Activated naive CD4-positive, alpha-beta T cell treated with Interleukin-2 at 50 U/mL for 16 hours (primary cell): ENCODE results near the gene APOA4.

Source experiments
- DNase-seq: peaks from one replicate; pipeline ENCODE4 v3.0.0-alpha.2; 2020

The APOA4 gene

DNA sequence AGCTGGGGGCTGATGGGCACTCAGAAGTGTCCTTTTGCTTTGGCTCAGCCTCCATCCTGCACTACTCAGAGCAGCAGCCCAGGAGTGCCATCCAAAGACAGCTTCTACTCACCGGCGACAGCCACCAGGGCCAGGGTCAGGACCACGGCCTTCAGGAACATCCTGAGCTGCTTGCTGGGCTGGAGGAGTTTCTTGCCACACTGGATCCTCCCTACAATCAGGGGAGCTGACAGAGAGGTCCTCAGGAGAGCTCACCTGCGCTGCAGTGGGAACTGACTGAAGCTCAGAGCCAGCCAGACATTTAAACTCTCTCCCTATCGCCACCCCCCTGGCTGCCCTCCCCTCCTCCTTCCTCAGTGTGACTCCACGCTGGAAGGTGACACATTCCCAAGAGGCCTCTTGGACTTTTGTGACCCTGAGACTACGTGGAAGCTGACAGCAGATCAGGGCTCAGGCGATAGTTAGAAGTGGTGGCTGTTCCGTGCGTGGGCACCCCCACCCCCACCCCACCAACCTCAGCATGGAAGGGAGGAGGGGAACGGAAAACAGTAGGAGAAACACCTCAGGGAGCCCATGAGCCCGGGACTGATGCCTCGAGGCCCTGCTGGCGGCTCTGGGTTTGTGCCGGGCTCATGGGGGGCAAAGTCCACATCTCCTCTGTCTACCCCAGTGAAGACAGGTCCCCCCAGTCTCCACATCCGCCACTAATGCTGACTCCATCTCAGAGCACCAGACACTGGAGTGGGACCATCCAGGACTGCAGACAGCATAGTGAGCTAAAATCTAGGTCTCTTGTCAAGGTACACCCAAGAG lies at the start of gene APOA4:
APOA4 (minus strand) TSS at position 274 of the 813 bp plus-strand sequence; CDS start at position 161, 113 bp downstream.
- no peak for DNase-seq

DNA sequence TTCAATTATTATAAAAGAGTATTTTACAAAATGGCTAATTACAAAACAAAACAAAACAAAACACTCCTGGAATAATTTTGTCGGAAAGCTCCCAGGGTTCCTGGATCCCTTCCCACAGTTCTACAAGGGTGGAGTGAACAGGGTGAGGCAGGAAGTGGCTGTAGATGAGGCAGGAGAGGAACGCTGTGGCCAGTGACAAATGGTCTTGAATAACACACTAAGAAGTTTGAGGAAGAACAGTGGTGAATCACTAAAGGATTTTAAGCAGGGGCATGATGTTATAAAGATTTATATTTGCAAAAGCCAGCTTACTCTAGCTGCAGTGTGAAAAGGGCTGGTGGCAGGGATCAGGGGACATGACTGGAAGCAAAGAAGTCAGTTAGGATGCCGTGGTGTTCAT lies 48.1 kb upstream of the APOA4 start:
- DNase-seq: no peak

DNA sequence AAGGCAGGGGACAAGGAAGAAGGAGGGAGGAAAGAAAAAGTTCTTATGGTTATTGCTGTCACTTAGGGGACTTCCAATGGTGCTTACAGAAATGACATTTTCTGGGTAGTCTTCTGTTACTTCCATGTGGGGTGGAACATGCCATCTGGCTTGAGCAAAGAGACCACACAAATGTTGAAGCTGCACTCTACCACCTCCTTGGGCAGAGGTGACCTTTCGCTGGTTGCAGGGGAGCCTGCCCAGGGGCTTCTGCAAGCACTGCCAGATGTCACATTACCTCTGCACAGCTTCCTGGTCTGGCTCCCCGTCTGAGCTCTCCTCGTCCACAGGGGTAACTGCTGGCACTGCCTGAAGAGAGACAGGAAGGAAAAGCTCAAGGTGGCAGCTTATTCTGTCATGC lies 47.0 kb upstream of the APOA4 start:
- DNase-seq: no peak

DNA sequence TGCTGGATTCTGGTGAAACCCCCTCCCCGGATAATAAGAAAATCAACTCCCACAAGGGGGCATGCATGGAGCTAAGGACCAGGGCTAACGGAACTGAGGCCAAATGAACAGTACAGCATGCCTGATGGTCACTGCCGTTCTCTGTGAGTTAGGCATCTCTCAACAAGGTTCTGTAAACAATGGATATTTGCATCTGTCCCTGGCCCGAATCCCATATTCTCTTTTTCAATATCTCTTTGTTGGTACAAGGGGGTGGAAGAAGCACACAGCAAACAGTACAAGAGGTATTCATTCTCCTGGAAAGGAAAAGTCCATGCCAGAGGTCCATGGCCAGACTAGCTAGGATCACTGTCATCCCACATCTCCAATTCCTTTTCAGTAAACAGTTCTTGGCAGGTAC lies 46.5 kb upstream of the APOA4 start:
- no peak for DNase-seq

DNA sequence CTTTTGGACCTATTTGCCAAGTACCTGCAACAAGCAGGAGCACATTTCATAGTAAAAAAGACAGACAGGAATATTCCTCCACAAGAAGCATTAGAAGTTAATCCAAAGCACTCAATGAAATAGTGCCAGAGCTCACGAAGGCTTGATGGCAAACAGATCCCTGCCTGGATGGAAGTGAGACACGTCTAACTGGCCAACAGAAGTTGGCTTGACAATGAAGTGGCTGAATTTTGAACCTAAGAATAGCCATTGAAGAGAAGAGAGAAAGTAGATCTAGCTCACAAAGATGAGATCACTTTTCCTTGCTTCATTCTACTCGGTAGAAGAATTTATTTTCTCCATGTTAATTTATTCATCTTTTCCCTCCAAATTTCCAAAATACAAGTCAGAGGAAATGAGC lies 45.0 kb upstream of the APOA4 start:
- DNase-seq: no peak

DNA sequence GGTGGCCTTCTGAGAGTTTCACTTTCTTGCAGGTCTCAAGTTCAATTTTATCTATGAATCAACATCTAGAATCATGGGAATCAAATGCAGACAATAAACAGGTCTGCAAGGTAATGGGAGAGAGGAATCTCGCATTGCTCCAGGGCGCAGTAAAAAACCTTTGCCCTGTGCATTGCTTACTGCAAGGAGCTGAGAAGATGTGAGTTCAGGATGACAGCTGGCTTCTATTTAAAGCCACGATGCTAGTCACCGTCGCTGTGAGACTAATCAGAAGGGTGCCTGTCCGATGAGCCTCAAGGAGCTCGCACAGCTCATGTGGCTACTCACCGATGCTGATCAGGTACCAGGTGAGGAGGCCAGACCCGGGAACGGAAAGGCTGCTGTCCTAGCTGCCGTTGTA lies 44.5 kb upstream of the APOA4 start:
- DNase-seq: no peak

DNA sequence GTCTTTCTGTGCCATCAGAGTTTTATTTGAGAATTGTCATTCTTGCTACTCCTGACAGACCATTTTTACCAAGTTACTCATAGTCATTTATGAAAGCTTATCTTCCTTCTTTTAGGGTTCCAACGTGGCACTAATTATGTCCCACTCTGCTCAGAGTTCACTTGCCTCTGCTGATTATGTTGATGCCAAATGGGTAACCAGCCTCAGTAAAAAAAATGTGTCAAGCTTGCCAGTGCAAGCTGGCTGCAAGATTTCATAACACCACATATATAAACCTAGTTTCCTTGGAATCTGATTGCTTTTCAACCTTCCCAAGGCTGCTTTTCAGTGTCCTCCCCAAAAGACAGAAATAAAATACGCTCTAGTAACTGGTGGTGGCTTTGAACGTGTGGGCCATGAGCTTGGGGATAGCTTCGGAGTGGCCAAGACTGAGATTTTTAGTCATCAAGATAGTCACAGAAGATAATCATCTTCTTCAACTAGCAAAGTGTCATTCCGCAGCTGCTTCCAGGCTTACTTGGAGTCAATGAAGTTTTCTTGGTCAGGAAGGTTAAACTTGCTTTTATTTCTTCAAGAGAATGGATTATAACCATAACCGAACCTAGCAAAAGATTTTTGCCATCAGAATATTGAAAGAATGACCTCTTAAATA lies 43.8 kb upstream of the APOA4 start:
- DNase-seq: no peak

DNA sequence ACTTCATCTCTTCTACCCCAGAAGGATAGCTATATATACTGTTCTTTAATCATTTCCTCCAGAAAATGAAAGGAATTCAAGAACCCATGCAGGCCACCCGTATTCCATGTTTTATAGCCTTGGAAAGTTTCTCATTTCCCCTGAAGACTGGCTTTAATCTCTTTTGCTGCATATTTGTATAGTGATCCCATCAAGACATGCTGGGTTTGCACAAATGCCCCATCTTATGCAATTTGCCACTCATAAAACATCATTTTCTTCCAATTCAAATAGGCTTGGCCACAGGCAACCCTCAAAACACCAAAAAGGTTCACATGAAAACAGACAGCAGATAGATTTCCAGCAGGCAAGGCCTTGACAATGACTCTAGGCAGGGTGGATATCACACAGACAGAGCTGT lies 42.6 kb upstream of the APOA4 start:
- DNase-seq: no peak

DNA sequence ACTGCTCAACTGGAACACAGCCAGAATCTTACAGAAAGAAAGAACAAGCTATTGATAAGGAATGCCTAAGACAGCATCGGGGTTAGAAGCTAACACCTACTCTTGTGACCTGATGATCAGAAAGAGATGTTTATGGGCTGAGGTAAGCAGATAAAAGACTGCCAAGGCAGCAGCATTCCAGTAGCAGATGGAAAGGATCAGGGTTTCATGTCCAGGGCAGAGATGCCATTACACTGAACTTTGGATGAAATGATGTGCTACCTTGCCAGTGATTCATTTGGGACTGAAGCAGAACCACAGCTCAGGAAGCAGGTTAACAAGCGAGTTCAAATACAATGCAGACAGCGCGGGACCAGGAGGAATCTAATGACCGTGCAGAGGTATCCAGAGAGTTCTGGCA lies 41.4 kb upstream of the APOA4 start:
- no peak for DNase-seq

DNA sequence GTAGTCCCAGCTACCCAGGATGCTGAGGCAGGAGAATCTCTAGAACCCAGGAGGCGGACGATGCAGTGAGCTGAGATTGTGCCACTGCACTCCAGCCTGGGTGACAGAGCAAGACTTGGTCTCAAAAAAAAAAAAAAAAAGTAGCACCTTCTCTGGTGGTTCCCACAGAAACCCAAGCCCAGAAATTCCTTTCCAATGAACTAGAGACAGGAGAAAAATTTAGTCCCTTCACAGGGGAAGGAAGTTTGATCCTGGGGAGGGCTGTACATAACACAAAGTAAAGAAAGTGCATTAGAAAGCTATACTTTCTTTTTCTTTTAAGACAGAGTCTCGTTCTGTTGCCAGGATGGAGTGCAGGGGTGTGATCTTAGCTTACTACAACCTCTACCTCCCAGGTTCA lies 39.8 kb upstream of the APOA4 start:
- DNase-seq: no peak

DNA sequence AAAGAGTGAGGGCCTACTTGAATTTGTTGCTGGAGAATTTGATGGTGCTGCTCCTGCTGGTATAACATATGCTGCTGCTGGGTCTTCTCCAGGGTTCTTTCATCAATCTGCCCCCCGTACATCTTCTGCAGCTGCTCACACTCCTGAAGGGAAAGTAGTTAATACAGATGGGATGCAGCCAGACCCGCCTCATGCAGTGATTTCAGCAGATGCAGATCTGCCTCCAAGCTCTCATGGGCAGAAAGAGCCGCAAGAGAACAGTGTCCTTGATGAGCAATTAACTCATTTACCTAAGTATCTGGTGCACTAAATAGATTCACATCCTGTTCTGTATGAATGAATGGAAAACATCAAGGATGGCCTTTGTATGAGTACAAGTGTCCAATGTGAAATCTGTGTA lies 39.1 kb upstream of the APOA4 start:
- DNase-seq: no peak

DNA sequence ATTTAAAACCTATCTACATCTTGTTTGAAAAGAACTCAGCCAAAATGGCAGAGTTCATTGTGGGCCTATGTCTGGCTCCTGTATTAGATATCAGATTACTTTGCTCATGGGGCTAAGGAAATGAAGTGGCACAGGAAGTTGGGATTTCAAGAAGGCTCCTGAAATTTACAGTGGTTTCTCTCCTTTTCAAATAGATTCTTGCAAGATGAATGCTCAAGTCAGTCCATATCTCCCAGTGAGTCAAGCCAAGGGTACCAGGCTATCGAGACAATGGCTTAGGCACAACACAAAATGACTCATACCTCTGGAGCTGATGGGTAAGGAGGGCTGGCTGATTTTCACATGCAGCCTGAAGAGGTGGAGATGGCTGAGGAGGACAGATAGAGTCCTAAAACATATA lies 38.4 kb upstream of the APOA4 start:
- DNase-seq: no peak

DNA sequence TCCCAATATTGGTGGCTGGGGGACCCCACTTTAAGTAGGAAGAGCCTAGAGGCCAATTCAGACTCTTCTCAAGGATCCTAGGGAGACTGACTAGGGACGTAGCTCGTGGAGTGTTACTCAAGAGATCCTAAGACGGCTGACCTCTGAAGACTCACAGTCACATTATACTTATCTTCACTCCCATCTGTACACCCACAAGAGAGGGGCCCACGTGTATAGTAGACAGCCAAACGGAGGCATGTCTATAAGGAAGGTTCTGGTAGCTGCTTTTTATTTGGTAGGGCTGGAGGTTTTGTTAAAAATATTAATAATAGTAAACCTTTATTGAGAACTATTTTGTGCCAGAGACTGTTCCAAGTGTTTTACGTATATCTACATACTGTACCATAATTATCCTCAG lies 37.2 kb upstream of the APOA4 start:
- DNase-seq: no peak

DNA sequence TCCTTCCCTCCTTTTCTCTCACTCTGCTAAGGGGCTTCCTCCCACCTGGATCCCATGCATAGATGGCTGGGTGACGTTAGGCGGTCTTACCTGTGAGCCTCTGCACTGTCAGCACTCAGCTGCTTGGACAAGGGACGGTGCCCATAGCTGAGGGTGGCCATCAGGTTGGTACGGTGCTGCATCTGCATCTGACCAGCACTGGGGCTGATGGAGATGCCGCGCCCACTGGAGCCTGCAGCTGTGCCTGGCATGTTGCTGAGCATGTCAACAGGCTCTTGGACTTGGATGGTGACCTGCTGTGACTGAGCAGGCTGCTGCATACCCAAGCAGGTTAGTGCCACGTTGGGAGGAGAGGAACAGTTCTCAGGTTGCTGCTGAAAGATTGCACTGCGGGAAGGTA lies 36.1 kb upstream of the APOA4 start:
- no peak for DNase-seq

DNA sequence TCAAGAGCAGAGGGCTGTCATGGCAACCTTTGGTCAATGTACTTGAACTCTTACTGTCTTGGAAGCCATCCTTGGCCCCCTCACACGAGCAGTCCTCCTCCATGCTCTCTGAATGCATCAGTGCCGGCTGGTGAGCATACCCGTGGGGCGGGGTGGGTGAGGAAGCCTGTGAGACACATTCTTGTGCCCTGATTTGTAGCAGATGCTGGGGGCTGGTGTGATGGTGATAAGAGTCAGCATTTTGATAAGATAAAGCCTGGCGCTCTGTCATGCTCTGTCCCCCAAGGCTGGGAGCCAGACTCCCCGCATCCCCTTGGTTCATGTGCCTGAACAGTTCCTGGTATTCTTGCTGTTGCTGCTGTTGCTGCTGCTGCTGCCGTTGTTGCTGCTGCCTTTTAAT lies 34.8 kb upstream of the APOA4 start:
- DNase-seq: no peak

DNA sequence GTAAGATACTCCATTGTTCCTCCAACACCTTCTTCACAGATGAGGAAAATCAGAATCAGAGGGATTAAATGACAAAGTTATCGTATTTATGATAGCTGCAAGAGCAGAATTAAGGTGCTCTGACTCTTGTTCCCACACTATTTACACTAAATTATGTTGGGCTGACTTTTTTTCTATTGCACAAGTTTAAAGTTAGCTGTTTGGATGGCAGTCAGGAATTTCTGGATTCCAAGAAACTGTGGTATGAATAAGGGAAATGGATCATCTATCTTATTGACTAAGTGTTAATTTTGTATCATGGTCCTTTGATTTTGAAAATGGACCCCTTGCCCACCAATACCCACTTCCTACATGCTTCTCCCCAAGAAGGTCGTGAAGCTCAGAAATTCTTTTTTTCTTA lies 34.2 kb upstream of the APOA4 start:
- no peak for DNase-seq

DNA sequence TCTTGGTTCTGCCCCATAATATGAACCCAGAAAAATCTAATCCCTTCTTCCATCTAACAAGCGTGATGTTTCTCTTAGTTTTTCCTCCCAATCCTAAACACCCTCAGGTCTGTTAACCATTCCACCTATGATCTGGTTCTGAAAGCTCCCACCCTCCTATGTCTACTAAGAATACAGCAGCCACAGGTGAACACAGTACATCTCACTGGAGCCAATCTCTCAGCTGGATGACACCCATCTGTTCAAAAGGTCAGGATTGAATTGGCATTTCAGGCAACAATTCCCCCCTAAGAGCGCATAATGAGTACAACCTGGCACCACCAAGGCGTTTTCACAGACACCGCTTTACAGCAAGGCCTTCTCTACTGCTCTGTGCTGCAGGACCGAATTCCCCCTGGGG lies 33.3 kb upstream of the APOA4 start:
- no peak for DNase-seq

DNA sequence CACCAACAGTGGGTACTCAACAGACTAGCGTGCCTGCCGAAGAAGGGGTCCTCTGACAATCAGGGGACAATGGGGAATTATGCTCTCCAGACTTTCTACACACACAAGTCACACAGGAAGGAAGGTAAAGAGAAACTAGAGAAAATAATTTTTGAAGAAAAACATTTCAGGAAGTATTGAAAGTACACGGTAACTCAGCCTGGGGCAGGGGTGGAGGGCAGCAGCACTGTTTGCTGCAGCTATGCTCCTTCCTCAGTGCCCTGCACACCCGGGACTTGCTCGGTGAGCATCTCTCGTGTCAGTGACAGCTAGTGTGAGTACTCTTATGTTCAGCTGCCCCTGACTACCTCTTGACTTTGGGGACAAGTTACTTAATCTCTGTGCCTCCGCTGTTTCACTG lies 32.3 kb upstream of the APOA4 start:
- no peak for DNase-seq

DNA sequence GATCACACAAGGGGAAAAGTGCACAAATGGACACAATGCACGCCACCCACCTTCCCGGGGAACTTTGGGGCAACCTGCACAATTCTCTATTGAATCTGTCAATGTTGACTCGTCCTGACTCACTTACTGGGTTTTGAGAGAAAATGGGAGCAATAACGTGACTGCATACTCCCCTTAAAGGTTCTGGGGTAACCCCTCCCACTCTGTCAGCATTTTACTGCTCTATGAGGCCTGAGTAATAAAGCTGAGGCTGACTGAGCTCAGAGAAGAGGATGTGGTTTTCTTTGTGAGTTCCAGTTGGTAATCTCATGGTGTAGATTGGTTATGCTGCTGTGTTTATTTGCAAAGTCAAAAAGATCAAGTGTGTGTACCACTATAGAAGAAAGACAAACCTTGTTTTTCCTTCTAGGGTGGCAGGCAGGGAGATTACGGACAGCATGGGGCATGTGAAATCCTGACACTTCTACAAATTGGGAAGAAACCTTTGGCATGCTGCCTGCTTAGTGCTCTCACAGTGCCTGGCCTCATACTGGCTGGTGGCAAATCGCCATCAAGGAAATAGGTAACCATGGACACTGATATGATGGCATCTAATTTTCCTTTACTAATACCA lies 30.5 kb upstream of the APOA4 start:
- DNase-seq: peak; percentile 60

DNA sequence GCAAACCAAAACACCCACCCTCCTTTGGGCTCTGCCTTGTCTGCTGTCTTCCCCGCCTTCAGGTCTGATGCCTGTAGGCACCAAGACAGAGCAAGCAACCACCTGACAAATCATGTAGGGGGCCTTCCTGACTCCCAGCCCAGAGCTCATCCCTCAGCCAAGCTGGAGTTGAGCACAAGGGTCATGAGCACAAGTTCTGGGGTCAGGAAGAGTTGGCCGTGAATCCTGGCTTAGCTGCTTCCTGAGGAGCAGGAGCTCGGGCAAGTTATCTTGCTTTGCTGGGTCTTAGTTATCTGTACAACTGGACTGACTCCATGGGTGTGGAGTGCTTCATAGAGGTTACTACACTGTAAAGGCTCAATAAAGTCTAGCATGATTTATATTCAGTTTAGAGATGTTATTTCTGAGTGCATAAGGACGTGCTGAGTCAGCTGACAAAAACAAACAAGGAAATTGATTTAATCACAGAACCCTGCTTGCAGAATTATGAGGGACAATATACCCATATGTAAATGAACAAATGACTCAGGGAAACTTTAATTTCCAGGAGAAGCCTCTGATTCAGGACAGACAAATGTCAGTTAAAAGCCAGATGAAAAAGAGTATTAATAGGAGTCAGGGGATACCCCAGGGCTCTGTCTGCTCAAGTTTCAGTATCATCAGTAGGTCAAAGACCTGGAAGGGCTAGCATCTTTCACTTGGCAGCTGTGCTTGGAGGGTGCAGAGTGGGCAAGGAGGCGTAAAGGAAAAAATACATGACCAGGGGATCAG lies 29.3 kb upstream of the APOA4 start:
- no peak for DNase-seq

DNA sequence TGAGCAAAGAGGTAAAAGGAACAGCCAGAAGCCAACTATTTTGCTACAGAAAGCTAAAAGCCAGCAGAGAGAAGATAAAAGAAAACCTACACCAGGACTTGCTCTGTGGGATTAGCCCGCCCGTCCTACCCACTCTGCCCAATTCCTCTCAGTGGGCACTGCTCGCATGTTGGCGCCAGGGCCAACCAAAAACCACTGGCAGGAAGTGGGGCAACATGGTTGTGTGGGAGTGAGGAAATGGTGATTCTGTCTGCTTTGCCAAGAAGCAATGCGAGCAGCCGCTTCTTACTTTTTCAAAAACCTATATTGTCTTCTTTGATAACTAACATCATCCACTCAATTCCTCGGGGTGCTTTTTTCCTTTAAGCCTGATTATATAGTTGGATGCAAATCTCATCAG lies 28.5 kb upstream of the APOA4 start:
- DNase-seq: peak; percentile 60

DNA sequence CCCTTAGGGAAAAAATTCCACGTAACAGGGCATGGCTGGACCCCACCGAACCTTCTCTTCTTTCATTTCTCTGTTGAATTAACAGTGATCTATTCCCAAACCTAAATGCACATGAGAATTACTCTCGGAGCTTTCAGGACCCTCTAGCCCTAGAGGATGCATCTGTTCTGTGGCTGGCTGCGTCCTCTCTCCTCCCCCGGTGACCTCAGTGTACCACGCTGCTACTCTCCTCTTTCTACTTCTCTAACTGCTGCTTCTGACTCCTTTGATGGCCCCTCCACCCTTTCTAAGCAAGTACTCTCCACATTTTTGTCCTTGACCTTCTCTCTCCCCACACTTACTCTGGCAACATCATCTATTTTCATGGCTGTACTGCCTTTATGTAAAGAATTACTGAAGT lies 26.4 kb upstream of the APOA4 start:
- DNase-seq: no peak

DNA sequence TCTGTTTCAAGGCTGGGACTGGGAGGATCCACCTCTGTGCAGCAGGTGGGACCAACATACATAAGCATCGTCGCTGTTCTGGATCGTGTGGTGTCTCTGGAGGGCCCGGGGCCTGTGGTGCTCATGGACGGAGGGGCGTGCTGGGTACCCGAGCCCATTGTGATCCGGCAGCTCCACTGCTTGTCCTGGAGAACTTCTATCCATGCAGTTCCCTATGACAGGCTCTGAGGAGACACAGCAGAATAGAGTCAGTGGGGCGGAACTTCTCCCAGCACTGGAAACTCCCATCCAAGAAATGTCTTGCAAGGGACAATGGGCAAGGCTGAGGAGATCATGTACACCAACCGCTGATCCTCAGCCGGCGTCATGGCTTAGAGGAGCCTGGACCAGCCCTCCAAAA lies 26.0 kb upstream of the APOA4 start:
- no peak for DNase-seq

DNA sequence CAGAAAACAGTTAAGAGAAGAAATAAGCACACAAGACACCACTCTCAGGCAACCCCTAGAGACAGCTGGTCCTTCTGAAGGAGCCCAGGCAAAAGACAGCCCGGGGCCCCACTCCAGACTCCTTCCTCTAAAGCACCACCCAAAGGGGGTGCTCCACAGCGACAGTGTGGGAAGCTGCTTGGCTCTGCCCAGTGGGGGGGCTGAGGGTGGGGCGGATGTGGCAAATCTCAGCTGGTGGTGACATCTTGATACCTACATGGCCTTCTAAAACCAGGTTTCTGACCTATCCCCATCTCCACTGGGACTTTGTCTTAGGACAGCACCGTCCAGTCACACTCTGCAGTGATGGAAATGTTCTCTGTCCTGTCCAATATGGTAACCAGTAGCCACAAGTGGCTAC lies 24.5 kb upstream of the APOA4 start:
- no peak for DNase-seq
